Upper lobe of right lung (tissue), 1 donor: ENCODE results near the gene SEM1. TPM values are rescaled to one million over a fixed set of nuclear protein-coding genes. Genes with fewer than 3 reads are reported as not detected.
"Not testable (repeated sequence)": the region's sequence is repeated elsewhere in the genome, so short reads cannot be mapped to it uniquely, and the experiment has no call there.

Experiments used
- ATAC-seq: fragments of 200-7000 bp; cut with Tn5 transposase; one replicate; pipeline ENCODE4 v1.9.1; 2020; ENCODE audit warnings: mild to moderate bottlenecking, moderate library complexity
- DNase-seq: peaks from one replicate; pipeline ENCODE4 v3.0.0-alpha.2; 2020
- H3K27ac ChIP-seq: fragments of 200-600 bp; one replicate; pipeline ENCODE4 v1.8.0; 2022
- H3K27me3 ChIP-seq: fragments of 200-600 bp; one replicate; pipeline ENCODE4 v1.8.0; 2022; ENCODE audit warnings: mild to moderate bottlenecking
- H3K36me3 ChIP-seq: fragments of 200-600 bp; one replicate; pipeline ENCODE4 v1.8.0; 2022
- H3K4me1 ChIP-seq: fragments of 200-600 bp; one replicate; pipeline ENCODE4 v1.8.0; 2022
- H3K4me3 ChIP-seq: fragments of 200-600 bp; one replicate; pipeline ENCODE4 v1.8.0; 2022; ENCODE audit warnings: mild to moderate bottlenecking
- H3K9me3 ChIP-seq: fragments of 200-600 bp; one replicate; pipeline ENCODE4 v1.8.0; 2022
- CTCF ChIP-seq: fragments of 200-600 bp; IDR thresholded peaks from one replicate; pipeline ENCODE4 v1.8.0; 2022; ENCODE audit warnings: antibody characterized with exemption
- intact Hi-C: fragments of 100-400 bp; cut with DNase I; formaldehyde crosslinking; loops from one replicate; pipeline ENCODE4 v1.11.0; 2022
- total RNA-seq: library from RNA; stranded (reverse); fragmentation: NEBNext Ultra II Directional; extraction: Animal tissue kit (Norgen Biotek cat#: 25700); gene quantifications from one replicate; pipeline ENCODE4 v1.2.1, GENCODE V29; 2021
- donor health status: DM: no; HTN: yes; CAD: no; lungs with severe emphysema.

SEM1 gene
- total RNA-seq, 1 donor from 2014 or later, result 29.5 TPM

- no peak for TF ChIP-seq CTCF
- no peaks in the 10 kb centered on the region for H3K36me3 ChIP-seq
- no peak for ATAC-seq
- H3K4me3 ChIP-seq, result no peak overlapping the region
- no peaks in the 10 kb centered on the region for H3K27me3 ChIP-seq
- H3K4me1 ChIP-seq, result no peaks in the 10 kb centered on the region
- DNase-seq, result no peak
- intact Hi-C loops, result no loop called here
- no peak overlapping the region for H3K27ac ChIP-seq
- no peaks in the 10 kb centered on the region for H3K9me3 ChIP-seq
These were observed 42.6 kb downstream of the SEM1 start for GRCh38 chr7:96667026-96667425.

GRCh38 chr7:96665689-96666088 lies 44.0 kb downstream of the SEM1 start:
- DNase-seq, result no peak
- intact Hi-C loops, result no loop called here
- no peak for TF ChIP-seq CTCF
- no peaks in the 10 kb centered on the region for H3K36me3 ChIP-seq
- ATAC-seq, result no peak
- no peaks in the 10 kb centered on the region for H3K4me1 ChIP-seq
- no peaks in the 10 kb centered on the region for H3K27me3 ChIP-seq
- H3K9me3 ChIP-seq, result no peaks in the 10 kb centered on the region
- no peak overlapping the region for H3K4me3 ChIP-seq
- no peak overlapping the region for H3K27ac ChIP-seq

GRCh38 chr7:96664793-96665192 lies 44.9 kb downstream of the SEM1 start:
- no peak overlapping the region for H3K4me3 ChIP-seq
- no peak overlapping the region for H3K27ac ChIP-seq
- intact Hi-C loops, result no loop called here
- DNase-seq, result no peak
- no peaks in the 10 kb centered on the region for H3K36me3 ChIP-seq
- no peaks in the 10 kb centered on the region for H3K4me1 ChIP-seq
- no peaks in the 10 kb centered on the region for H3K27me3 ChIP-seq
- H3K9me3 ChIP-seq, result no peaks in the 10 kb centered on the region
- ATAC-seq, result no peak
- TF ChIP-seq CTCF, result no peak

GRCh38 chr7:96663871-96664445 lies 45.7 kb downstream of the SEM1 start:
- ATAC-seq, result no peak
- intact Hi-C loops, result no loop called here
- Histone ChIP-seq H3K4me1 (no peaks in the 10 kb centered on the region), H3K4me3 (no peak overlapping the region), H3K36me3 (no peaks in the 10 kb centered on the region), H3K27ac (no peak overlapping the region), H3K9me3 (no peaks in the 10 kb centered on the region), H3K27me3 (no peaks in the 10 kb centered on the region)
- no peak for DNase-seq
- no peak for TF ChIP-seq CTCF

- ATAC-seq (no peak), DNase-seq (no peak)
- no peaks in the 10 kb centered on the region for H3K9me3 ChIP-seq
- H3K4me3 ChIP-seq, result no peak overlapping the region
- no peaks in the 10 kb centered on the region for H3K27me3 ChIP-seq
- no peaks in the 10 kb centered on the region for H3K36me3 ChIP-seq
- H3K4me1 ChIP-seq, result no peaks in the 10 kb centered on the region
- TF ChIP-seq CTCF, result no peak
- no peak overlapping the region for H3K27ac ChIP-seq
- intact Hi-C loops, result no loop called here
These were observed 46.2 kb downstream of the SEM1 start for GRCh38 chr7:96663457-96663856.

- DNase-seq, ATAC-seq, intact Hi-C loops, H3K27me3 ChIP-seq, H3K27ac ChIP-seq, H3K9me3 ChIP-seq, H3K4me3 ChIP-seq, H3K36me3 ChIP-seq, H3K4me1 ChIP-seq: not testable (repeated sequence)
These were observed 47.5 kb downstream of the SEM1 start for GRCh38 chr7:96662151-96662550.
